Ishikawa (cell line): ENCODE results near the gene CACUL1.

Experiments
- CEBPB ChIP-seq: IDR thresholded peaks from 2 replicates; pipeline ENCODE4 v1.6.1; 2012
- CREB1 ChIP-seq: IDR thresholded peaks from 2 replicates; pipeline ENCODE4 v1.6.1; 2012; ENCODE audit warnings: low read depth
- EGR1 ChIP-seq: IDR thresholded peaks from 2 replicates; pipeline ENCODE4 v1.6.1; 2012
- EP300 ChIP-seq: IDR thresholded peaks from 2 replicates; pipeline ENCODE4 v1.6.1; 2012; ENCODE audit warnings: borderline replicate concordance
- FOXM1 ChIP-seq: IDR thresholded peaks from 2 replicates; pipeline ENCODE4 v1.6.1; 2012; ENCODE audit warnings: low read depth, borderline replicate concordance
- MAX ChIP-seq: IDR thresholded peaks from 2 replicates; pipeline ENCODE4 v1.6.1; 2012
- NFIC ChIP-seq: IDR thresholded peaks from 2 replicates; pipeline ENCODE4 v1.6.1; 2012
- RAD21 ChIP-seq: IDR thresholded peaks from 2 replicates; pipeline ENCODE4 v1.6.1; 2012; ENCODE audit warnings: low read depth
- REST ChIP-seq: IDR thresholded peaks from 2 replicates; pipeline ENCODE4 v1.6.1; 2012; ENCODE audit warnings: low read depth, mild to moderate bottlenecking
- TAF1 ChIP-seq: IDR thresholded peaks from 2 replicates; pipeline ENCODE4 v1.6.1; 2012; ENCODE audit warnings: low read depth, mild to moderate bottlenecking
- TCF12 ChIP-seq: IDR thresholded peaks from 2 replicates; pipeline ENCODE4 v1.6.1; 2012; ENCODE audit warnings: low read depth
- TEAD4 ChIP-seq: IDR thresholded peaks from 2 replicates; pipeline ENCODE4 v1.6.1; 2012
- USF1 ChIP-seq: IDR thresholded peaks from 2 replicates; pipeline ENCODE4 v1.6.1; 2012
- YY1 ChIP-seq: IDR thresholded peaks from 2 replicates; pipeline ENCODE4 v1.6.1; 2012; ENCODE audit warnings: low read depth
- ZBTB7A ChIP-seq: IDR thresholded peaks from 2 replicates; pipeline ENCODE4 v1.6.1; 2012; ENCODE audit warnings: low read depth

The CACUL1 gene

DNA sequence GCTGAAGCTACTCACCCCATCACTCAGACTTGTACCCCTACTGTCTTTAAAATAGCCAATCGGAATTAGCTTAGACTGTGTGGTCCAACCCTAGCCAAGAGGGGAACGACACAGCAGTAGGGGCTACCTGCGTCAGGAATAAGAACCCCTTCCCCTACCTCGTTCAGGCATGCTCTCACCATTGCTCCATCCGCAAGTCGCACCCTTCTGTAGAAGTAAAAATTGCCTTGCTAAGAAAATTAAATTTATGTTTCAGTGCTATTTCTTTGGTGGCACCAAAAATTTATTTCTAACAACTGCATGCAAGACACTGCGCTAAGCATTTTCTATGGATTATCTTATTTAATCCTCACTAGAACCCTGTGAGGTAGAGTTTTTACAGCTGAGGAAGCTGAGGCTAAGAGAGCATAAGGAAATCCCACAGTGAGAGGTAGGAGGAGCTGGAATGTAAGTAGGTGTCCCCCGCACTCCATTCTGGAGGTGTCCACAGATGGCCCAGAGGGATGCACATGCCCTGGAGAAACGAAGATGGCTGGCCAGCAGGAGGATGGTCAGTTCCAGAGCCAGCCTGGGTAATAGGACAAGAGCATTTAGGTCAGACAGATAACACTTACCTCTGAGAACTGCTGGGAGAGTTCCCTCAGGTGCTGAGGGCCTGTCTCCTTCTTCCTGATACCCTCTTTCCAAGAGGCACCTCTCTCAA is 15.3 kb upstream of the CACUL1 start:
- TF ChIP-seq REST, result no peak
- TF ChIP-seq CEBPB, result no peak
- no peak for TF ChIP-seq TEAD4
- TF ChIP-seq CREB1, result no peak
- TF ChIP-seq RAD21, result no peak
- TF ChIP-seq MAX, result no peak
- TF ChIP-seq EGR1, result no peak
- no peak for TF ChIP-seq YY1
- no peak for TF ChIP-seq NFIC
- TF ChIP-seq FOXM1, result no peak
- TF ChIP-seq USF1, result no peak
- TF ChIP-seq TCF12, result no peak
- TF ChIP-seq ZBTB7A, result no peak
- no peak for TF ChIP-seq EP300

- TF ChIP-seq EGR1 (no peak), CEBPB (no peak), FOXM1 (no peak), TAF1 (no peak), ZBTB7A (no peak), TCF12 (no peak), CREB1 (no peak), RAD21 (no peak), REST (no peak), TEAD4 (no peak), EP300 (no peak), USF1 (no peak), YY1 (no peak), NFIC (no peak), MAX (no peak)
Measured at GRCh38 chr10:118768041-118768919, 13.5 kb upstream of the CACUL1 start.

- no peak for TF ChIP-seq CREB1
- TF ChIP-seq CEBPB, result no peak
- TF ChIP-seq TAF1, result no peak
- no peak for TF ChIP-seq USF1
- TF ChIP-seq RAD21, result no peak
- no peak for TF ChIP-seq FOXM1
- TF ChIP-seq TCF12, result no peak
- no peak for TF ChIP-seq YY1
- no peak for TF ChIP-seq EGR1
- no peak for TF ChIP-seq ZBTB7A
- no peak for TF ChIP-seq TEAD4
- TF ChIP-seq NFIC, result no peak
- no peak for TF ChIP-seq REST
- TF ChIP-seq EP300, result no peak
Measured at GRCh38 chr10:118767297-118768040, 12.7 kb upstream of the CACUL1 start.
